ENCODE measurements around the gene MSH5. TPM values are rescaled to one million over a fixed set of nuclear protein-coding genes. Genes with fewer than 3 reads are reported as not detected.
A peak's percentile ranks its signal among the peaks of the same experiment; 100 is the strongest.

MSH5 gene
- total and polyA plus RNA-seq, 3 experiments from 2014 or later = 2.0 to 39.8 (median 36.4) TPM

DNA sequence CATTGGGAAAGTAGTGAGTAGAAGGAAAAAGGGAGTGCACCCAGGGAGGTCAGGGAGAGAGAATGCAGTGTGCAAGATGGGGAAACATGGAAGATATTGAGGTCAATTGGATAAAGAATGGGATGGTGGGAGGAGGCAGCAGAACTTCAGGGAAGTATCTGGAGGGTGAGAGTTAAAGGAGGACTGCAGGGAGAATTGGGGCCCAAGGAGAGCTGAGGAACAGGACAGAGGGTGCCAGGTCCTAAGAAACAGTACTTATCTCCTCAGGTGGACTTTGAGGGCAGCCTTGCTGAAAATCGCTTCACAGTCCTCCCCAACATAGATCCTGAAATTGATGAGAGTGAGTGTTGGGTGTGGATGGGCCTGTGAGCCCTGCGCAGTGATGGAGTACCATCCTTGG lies 18.5 kb downstream of the MSH5 start:
- Histone ChIP-seq H3K9me3 (ENCODE audit: low read length) (no peaks in the 10 kb centered on the region), H3K27ac (ENCODE audit: low read depth, low read length) (no peak overlapping the region), H3K4me3 (ENCODE audit: low read length) (no peak overlapping the region), H3K36me3 (ENCODE audit: insufficient read depth, low read length) (peaks cover 6% of the 10 kb centered on the region), H3K4me1 (ENCODE audit: insufficient read depth, low read length) (no peaks in the 10 kb centered on the region), H3K27me3 (ENCODE audit: insufficient read depth, low read length, poor library complexity, severe bottlenecking) (no peaks in the 10 kb centered on the region)
- ChIA-PET POLR2A (no interaction called here), CTCF (no interaction called here)
- DNase-seq = no peak
- H3K4me3 Mint-ChIP-seq = no peak overlapping the region
- H3K27me3 Mint-ChIP-seq = no peaks in the 10 kb centered on the region
- no peaks in the 10 kb centered on the region for H3K9me3 Mint-ChIP-seq
- H3K4me1 Mint-ChIP-seq = no peaks in the 10 kb centered on the region
- H3K36me3 Mint-ChIP-seq = peaks cover 0 to 12% (median 6%) of the 10 kb centered on the region in 3 donors
- H3K27ac Mint-ChIP-seq = peak overlapping the region in 1 of 8 donors; percentile 47

DNA sequence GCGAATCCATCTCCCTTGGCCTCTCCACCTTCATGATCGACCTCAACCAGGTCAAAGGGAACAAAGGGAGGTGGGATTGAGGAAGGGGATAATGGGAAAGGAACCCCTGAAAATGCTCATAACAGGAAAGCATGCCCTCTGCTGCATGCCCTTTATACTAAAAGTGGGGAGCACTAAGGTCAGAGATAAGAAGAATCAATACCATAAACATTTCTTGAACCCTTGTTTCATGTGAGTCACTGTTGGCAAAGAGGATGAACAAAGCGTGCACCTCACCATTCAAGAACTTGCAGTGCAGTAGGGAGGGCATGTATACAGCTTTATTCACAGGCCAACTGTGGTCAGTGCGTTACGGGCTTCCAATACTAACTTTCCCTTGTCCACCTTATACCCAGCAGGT lies 21.0 kb downstream of the MSH5 start:
- H3K9me3 Mint-ChIP-seq = no peaks in the 10 kb centered on the region
- no peak overlapping the region for H3K4me3 Mint-ChIP-seq
- Histone ChIP-seq H3K4me3 (ENCODE audit: low read length) (no peak overlapping the region), H3K4me1 (ENCODE audit: insufficient read depth, low read length) (no peaks in the 10 kb centered on the region), H3K36me3 (ENCODE audit: insufficient read depth, low read length) (peaks cover 6% of the 10 kb centered on the region), H3K9me3 (ENCODE audit: low read length) (no peaks in the 10 kb centered on the region), H3K27me3 (ENCODE audit: insufficient read depth, low read length, poor library complexity, severe bottlenecking) (no peaks in the 10 kb centered on the region), H3K27ac (ENCODE audit: low read depth, low read length) (no peak overlapping the region)
- peaks cover 0 to 12% (median 8%) of the 10 kb centered on the region in 3 donors for H3K36me3 Mint-ChIP-seq
- no peak overlapping the region for H3K27ac Mint-ChIP-seq
- H3K4me1 Mint-ChIP-seq = no peaks in the 10 kb centered on the region
- no peak for DNase-seq
- CTCF ChIA-PET = interaction anchor here (1.5 kb wide), 1 partner anchor 9 kb away, joined by 5 read pairs; no protein-coding TSS in a partner anchor
- POLR2A ChIA-PET = no interaction called here
- no peaks in the 10 kb centered on the region for H3K27me3 Mint-ChIP-seq

DNA sequence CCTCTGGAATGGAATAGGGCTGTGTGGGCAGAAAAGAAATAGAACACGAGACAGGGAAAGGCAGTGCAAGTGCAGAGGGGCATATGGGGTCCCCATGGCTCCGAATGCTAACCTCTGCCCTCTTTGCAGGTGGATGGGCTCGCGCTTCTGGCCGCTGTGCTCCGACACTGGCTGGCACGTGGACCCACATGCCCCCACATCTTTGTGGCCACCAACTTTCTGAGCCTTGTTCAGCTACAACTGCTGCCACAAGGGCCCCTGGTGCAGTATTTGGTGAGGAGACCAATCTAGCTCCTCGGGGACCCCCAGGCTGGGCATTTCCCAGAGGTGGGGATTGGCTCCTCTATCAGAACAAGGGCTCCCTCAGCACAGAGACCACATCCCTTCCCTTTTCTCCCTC lies 21.5 kb downstream of the MSH5 start:
- no peaks in the 10 kb centered on the region for H3K9me3 ChIP-seq (ENCODE audit: low read length)
- H3K4me3 Mint-ChIP-seq = no peak overlapping the region
- ChIA-PET POLR2A (no interaction called here), CTCF (interaction anchor here (0.6 to 1.5 kb wide), 2 partner anchors 8 to 27 kb away, joined by 3 to 5 read pairs; no protein-coding TSS in a partner anchor)
- no peaks in the 10 kb centered on the region for H3K4me1 ChIP-seq (ENCODE audit: insufficient read depth, low read length)
- DNase-seq = no peak
- peak overlapping the region in 1 of 8 donors; percentile 23 for H3K27ac Mint-ChIP-seq
- no peaks in the 10 kb centered on the region for H3K27me3 Mint-ChIP-seq
- no peaks in the 10 kb centered on the region for H3K9me3 Mint-ChIP-seq
- no peaks in the 10 kb centered on the region for H3K27me3 ChIP-seq (ENCODE audit: insufficient read depth, low read length, poor library complexity, severe bottlenecking)
- no peaks in the 10 kb centered on the region for H3K4me1 Mint-ChIP-seq
- H3K36me3 Mint-ChIP-seq = peaks cover 0 to 12% (median 8%) of the 10 kb centered on the region in 3 donors
- H3K4me3 ChIP-seq (ENCODE audit: low read length) = no peak overlapping the region
- peaks cover 6% of the 10 kb centered on the region for H3K36me3 ChIP-seq (ENCODE audit: insufficient read depth, low read length)
- no peak overlapping the region for H3K27ac ChIP-seq (ENCODE audit: low read depth, low read length)

GRCh38 chr6:31762356-31762755 lies 22.6 kb downstream of the MSH5 start, which contains the start of gene SAPCD1:
SAPCD1 (plus strand) TSS chr6:31762656; CDS start chr6:31763055, 399 bp downstream.
- Mint-ChIP-seq H3K4me1 (no peaks in the 10 kb centered on the region), H3K27ac (peak within 1 kb of the TSS in 5 of 8 donors; percentile 24 to 70 (median 45)), H3K4me3 (no peak within 1 kb of the TSS), H3K9me3 (no peaks in the 10 kb centered on the region), H3K36me3 (peaks cover 0 to 12% (median 8%) of the 10 kb centered on the region in 3 donors), H3K27me3 (no peaks in the 10 kb centered on the region)
- H3K27me3 ChIP-seq (ENCODE audit: insufficient read depth, low read length, poor library complexity, severe bottlenecking) = no peaks in the 10 kb centered on the region
- DNase-seq = no peak
- H3K9me3 ChIP-seq (ENCODE audit: low read length) = no peaks in the 10 kb centered on the region
- H3K4me3 ChIP-seq (ENCODE audit: low read length) = no peak within 1 kb of the TSS
- peaks cover 6% of the 10 kb centered on the region for H3K36me3 ChIP-seq (ENCODE audit: insufficient read depth, low read length)
- ChIA-PET POLR2A (no interaction called here), CTCF (no interaction called here)
- no peaks in the 10 kb centered on the region for H3K4me1 ChIP-seq (ENCODE audit: insufficient read depth, low read length)
- no peak within 1 kb of the TSS for H3K27ac ChIP-seq (ENCODE audit: low read depth, low read length)

DNA sequence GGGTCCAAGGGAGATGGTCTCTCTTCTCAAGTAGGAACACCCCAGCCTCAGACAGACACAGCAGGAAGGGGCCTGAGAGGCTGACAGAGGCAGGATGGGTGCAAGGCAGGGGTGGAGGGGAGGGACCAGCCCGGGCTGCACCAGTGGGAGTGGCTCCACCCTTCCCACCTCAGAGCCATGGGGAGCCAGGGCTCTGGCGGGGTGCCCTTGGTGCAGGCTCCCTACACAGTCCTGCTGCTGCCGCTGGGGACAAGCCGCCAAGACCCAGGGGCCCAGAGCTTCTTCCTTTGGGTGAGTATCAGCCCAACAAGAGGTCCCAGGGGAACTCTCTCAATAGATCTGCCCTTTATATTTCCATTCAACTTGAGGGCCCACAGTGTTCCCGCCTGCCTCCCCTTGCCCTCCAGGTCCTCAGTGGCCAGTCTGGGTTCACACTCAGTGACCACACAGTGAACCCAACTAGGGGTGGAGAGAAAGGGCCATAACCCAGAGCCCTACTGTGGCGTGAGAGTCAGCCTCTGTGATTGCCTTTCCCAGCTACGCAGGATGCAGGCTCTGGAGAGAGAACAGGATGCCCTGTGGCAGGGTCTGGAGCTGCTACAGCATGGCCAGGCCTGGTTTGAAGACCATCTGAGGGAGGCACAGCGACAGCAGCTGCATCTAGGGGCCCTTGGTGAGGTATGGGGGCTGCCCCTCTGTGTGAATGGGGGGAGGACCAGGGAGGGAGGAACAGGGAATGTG lies 23.2 kb downstream of the MSH5 start:
- H3K36me3 Mint-ChIP-seq = peaks cover 0 to 12% (median 8%) of the 10 kb centered on the region in 3 donors
- H3K27ac Mint-ChIP-seq = peak overlapping the region in 3 of 8 donors; percentile 38 to 70 (median 56)
- no peak for DNase-seq
- H3K4me3 ChIP-seq (ENCODE audit: low read length) = no peak overlapping the region
- no peak overlapping the region for H3K27ac ChIP-seq (ENCODE audit: low read depth, low read length)
- no peaks in the 10 kb centered on the region for H3K9me3 ChIP-seq (ENCODE audit: low read length)
- H3K27me3 Mint-ChIP-seq = no peaks in the 10 kb centered on the region
- no peaks in the 10 kb centered on the region for H3K27me3 ChIP-seq (ENCODE audit: insufficient read depth, low read length, poor library complexity, severe bottlenecking)
- POLR2A ChIA-PET = no interaction called here
- CTCF ChIA-PET = no interaction called here
- no peaks in the 10 kb centered on the region for H3K4me1 ChIP-seq (ENCODE audit: insufficient read depth, low read length)
- no peaks in the 10 kb centered on the region for H3K9me3 Mint-ChIP-seq
- H3K4me3 Mint-ChIP-seq = no peak overlapping the region
- no peaks in the 10 kb centered on the region for H3K4me1 Mint-ChIP-seq
- peaks cover 6% of the 10 kb centered on the region for H3K36me3 ChIP-seq (ENCODE audit: insufficient read depth, low read length)

GRCh38 chr6:31763619-31763940 lies 23.8 kb downstream of the MSH5 start:
- Histone ChIP-seq H3K27ac (ENCODE audit: low read depth, low read length) (no peak overlapping the region), H3K9me3 (ENCODE audit: low read length) (no peaks in the 10 kb centered on the region), H3K4me1 (ENCODE audit: insufficient read depth, low read length) (no peaks in the 10 kb centered on the region), H3K27me3 (ENCODE audit: insufficient read depth, low read length, poor library complexity, severe bottlenecking) (no peaks in the 10 kb centered on the region), H3K36me3 (ENCODE audit: insufficient read depth, low read length) (peaks cover 6% of the 10 kb centered on the region), H3K4me3 (ENCODE audit: low read length) (no peak overlapping the region)
- DNase-seq = no peak
- no peaks in the 10 kb centered on the region for H3K4me1 Mint-ChIP-seq
- peak overlapping the region in 4 of 8 donors; percentile 33 to 70 (median 44) for H3K27ac Mint-ChIP-seq
- no peak overlapping the region for H3K4me3 Mint-ChIP-seq
- no peaks in the 10 kb centered on the region for H3K9me3 Mint-ChIP-seq
- ChIA-PET POLR2A (no interaction called here), CTCF (no interaction called here)
- peaks cover 0 to 12% (median 8%) of the 10 kb centered on the region in 3 donors for H3K36me3 Mint-ChIP-seq
- H3K27me3 Mint-ChIP-seq = no peaks in the 10 kb centered on the region

DNA sequence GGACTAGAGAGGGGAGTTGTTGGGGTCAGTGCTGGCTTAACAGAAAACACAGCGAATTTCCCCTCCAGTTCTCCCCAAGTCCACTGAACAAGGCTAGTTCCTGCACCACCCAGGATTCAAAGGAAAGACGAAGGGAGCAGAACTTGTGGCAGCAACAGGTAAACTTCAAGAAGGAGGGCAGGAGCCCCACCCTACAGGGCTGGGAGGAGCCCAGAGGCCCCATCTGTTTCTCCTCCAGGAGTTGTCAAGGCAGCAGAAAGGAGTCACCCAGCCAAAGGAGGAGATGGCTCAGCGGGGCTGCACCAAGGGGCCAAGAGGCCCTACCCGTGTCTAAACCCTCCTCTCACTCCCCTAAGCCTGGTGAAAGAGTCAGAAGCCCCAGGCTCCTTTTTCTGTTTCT lies 24.4 kb downstream of the MSH5 start:
- H3K27me3 ChIP-seq (ENCODE audit: insufficient read depth, low read length, poor library complexity, severe bottlenecking) = no peaks in the 10 kb centered on the region
- no peaks in the 10 kb centered on the region for H3K9me3 ChIP-seq (ENCODE audit: low read length)
- Mint-ChIP-seq H3K36me3 (peaks cover 0 to 8% (median 7%) of the 10 kb centered on the region in 3 donors), H3K4me1 (no peaks in the 10 kb centered on the region), H3K4me3 (no peak overlapping the region), H3K9me3 (no peaks in the 10 kb centered on the region), H3K27ac (peak overlapping the region in 2 of 8 donors; percentile 33 to 50), H3K27me3 (no peaks in the 10 kb centered on the region)
- H3K27ac ChIP-seq (ENCODE audit: low read depth, low read length) = no peak overlapping the region
- no peak for DNase-seq
- H3K4me1 ChIP-seq (ENCODE audit: insufficient read depth, low read length) = no peaks in the 10 kb centered on the region
- H3K36me3 ChIP-seq (ENCODE audit: insufficient read depth, low read length) = peaks cover 6% of the 10 kb centered on the region
- ChIA-PET CTCF (no interaction called here), POLR2A (no interaction called here)
- H3K4me3 ChIP-seq (ENCODE audit: low read length) = no peak overlapping the region

- Mint-ChIP-seq H3K9me3 (no peaks in the 10 kb centered on the region), H3K4me1 (peaks cover 5 to 7% (median 6%) of the 10 kb centered on the region in 3 donors), H3K27ac (peak overlapping the region in 1 of 8 donors; percentile 68), H3K36me3 (peaks cover 0 to 3% (median 3%) of the 10 kb centered on the region in 3 donors), H3K27me3 (no peaks in the 10 kb centered on the region), H3K4me3 (no peak overlapping the region)
- Histone ChIP-seq H3K36me3 (ENCODE audit: insufficient read depth, low read length) (no peaks in the 10 kb centered on the region), H3K4me3 (ENCODE audit: low read length) (no peak overlapping the region), H3K9me3 (ENCODE audit: low read length) (no peaks in the 10 kb centered on the region), H3K27ac (ENCODE audit: low read depth, low read length) (no peak overlapping the region), H3K4me1 (ENCODE audit: insufficient read depth, low read length) (peaks cover 6% of the 10 kb centered on the region), H3K27me3 (ENCODE audit: insufficient read depth, low read length, poor library complexity, severe bottlenecking) (no peaks in the 10 kb centered on the region)
- DNase-seq = no peak
- ChIA-PET POLR2A (no interaction called here), CTCF (no interaction called here)
Measured at GRCh38 chr6:31765559-31765909, 25.7 kb downstream of the MSH5 start.
